Ovary (tissue), 9 donors: ENCODE measurements around the gene EPHA2. TPM values are rescaled to one million over a fixed set of nuclear protein-coding genes. Genes with fewer than 3 reads are reported as not detected.
A peak's percentile ranks its signal among the peaks of the same experiment; 100 is the strongest.

Experiments
- DNase-seq, 5 donors: peaks; one replicate each; pipeline ENCODE4 v3.0.0-alpha.2; 2019 to 2020
- H3K27ac ChIP-seq, 2 donors: fragments of 200-600 bp; one replicate each; pipeline versions ENCODE4 v1.5.1 to v1.8.0; 2019 to 2022
- H3K27me3 ChIP-seq: fragments of 200-600 bp; one replicate; pipeline ENCODE4 v1.8.0; 2022
- H3K36me3 ChIP-seq: fragments of 200-600 bp; sonication (generic); one replicate; pipeline ENCODE4 v1.5.1; 2019
- H3K4me1 ChIP-seq: one replicate; pipeline ENCODE4 v1.8.1; 2013; ENCODE audit warnings: mild to moderate bottlenecking, moderate library complexity; ENCODE audit not compliant: insufficient read depth
- H3K4me3 ChIP-seq: fragments of 200-600 bp; sonication (generic); one replicate; pipeline ENCODE4 v1.5.1; 2017
- H3K9me3 ChIP-seq, 2 donors: fragments of 200-600 bp in 1 of 2; sonication (generic) in 1 of 2; one replicate each; pipeline versions ENCODE4 v1.5.1 to v1.8.1; 2013 to 2019; ENCODE audit warnings: mild to moderate bottlenecking in 1 of 2, moderate library complexity in 1 of 2
- CTCF ChIP-seq, 3 donors: fragments of 450-650 bp in 2 of 3; fragments of 200-600 bp in 1 of 3; IDR thresholded peaks; one replicate each; pipeline versions ENCODE4 v1.5.1 to v1.8.0; 2016 to 2022; ENCODE audit warnings: antibody characterized with exemption in 3 of 3, mild to moderate bottlenecking in 1 of 3
- EP300 ChIP-seq: sonication (generic); formaldehyde crosslinking; IDR thresholded peaks from one replicate; pipeline ENCODE4 v1.6.1; 2017; ENCODE audit warnings: antibody characterized with exemption
- POLR2A ChIP-seq: fragments of 450-650 bp; IDR thresholded peaks from one replicate; pipeline ENCODE4 v1.6.1; 2017; ENCODE audit warnings: antibody characterized with exemption, mild to moderate bottlenecking, moderate library complexity
- WGBS, 3 donors: extraction: QIAGEN DNeasy Blood & Tissue Kit in 1 of 3; methylation state at CpG; one replicate each; pipeline versions ENCODE4 v1.1.5 to v1.1.7; 2013 to 2017; 5-methylcytosine and 5-hydroxymethylcytosine counted together
- intact Hi-C, 4 donors: fragments of 100-400 bp; cut with DNase I; formaldehyde crosslinking; loops; one replicate each; pipeline versions ENCODE4 v1.11.0 to v1.15.1; 2022 to 2023
- polyA plus RNA-seq, 2 donors: library from polyadenylated mRNA; stranded (reverse); fragments of 200-250 nt in 1 of 2; fragments of 350-450 nt in 1 of 2; fragmentation: Illumina TruSeq in 1 of 2; extraction: RNeasy Lipid Tissue Mini Kit (QIAGEN cat#74804) in 1 of 2; gene quantifications; one replicate each; pipeline ENCODE4 v1.2.3, GENCODE V29; 2013 to 2014
- total RNA-seq, 7 donors: library from RNA; depleted of rRNA in 2 of 7; stranded (reverse); fragments of >200 nt in 2 of 7; fragmentation: NEBNext Ultra II Directional in 3 of 7; extraction: Animal tissue kit (Norgen Biotek cat#: 25700) in 3 of 7; gene quantifications; one replicate each; pipeline versions ENCODE4 v1.1.0 to v1.2.4, GENCODE V29; 2016 to 2023
- donor health status: DM: no; HTN: no; CAD: no; lungs with moderate emphysema.
- donor health status: DM: no; HTN: no; CAD: no.
- donor health status: Bipolar disorder and iron deficiency.
- donor health status: DM: yes; HTN: yes; CAD: no.
- donor health status: DM: no; HTN: no; CAD: no.
- donor health status: DM: yes; HTN: yes; CAD: no.

The EPHA2 gene
- total and polyA plus RNA-seq, 9 donors = 3.8 to 40.7 (median 8.2) TPM

- H3K27ac ChIP-seq = no peak overlapping the region
- DNase-seq = no peak
- H3K9me3 ChIP-seq = no peaks in the 10 kb centered on the region
- peak overlapping the region; percentile 15 for H3K4me3 ChIP-seq
- intact Hi-C loops = loop anchor here in 1 of 4 donors (5.0 kb wide), 1 partner anchor 35 kb away; no protein-coding TSS in a partner anchor
- H3K27me3 ChIP-seq = no peaks in the 10 kb centered on the region
- peaks cover 11% of the 10 kb centered on the region for H3K4me1 ChIP-seq
- H3K36me3 ChIP-seq = no peaks in the 10 kb centered on the region
- TF ChIP-seq EP300 (no peak), CTCF (IDR thresholded peaks at IDR 0.05) (no peak), POLR2A (no peak)
- WGBS, 3 donors = 82 to 85% (median 83%) methylated on average over 15 to 16 of the region's 16 CpGs
These were observed 3.3 kb downstream of the EPHA2 start for GRCh38 chr1:16152481-16153087.

- intact Hi-C loops = loop anchor here in 1 of 4 donors (5.0 kb wide), 1 partner anchor 35 kb away; no protein-coding TSS in a partner anchor
- 83 to 91% (median 89%) methylated on average over 4 of the region's 4 CpGs for WGBS, 3 donors
- DNase-seq = no peak
- no peak overlapping the region for H3K4me3 ChIP-seq
- H3K9me3 ChIP-seq = no peaks in the 10 kb centered on the region
- no peaks in the 10 kb centered on the region for H3K36me3 ChIP-seq
- no peaks in the 10 kb centered on the region for H3K27me3 ChIP-seq
- TF ChIP-seq EP300 (no peak), CTCF (IDR thresholded peaks at IDR 0.05) (no peak), POLR2A (no peak)
- no peak overlapping the region for H3K27ac ChIP-seq
- peaks cover 11% of the 10 kb centered on the region for H3K4me1 ChIP-seq
These were observed 3.9 kb downstream of the EPHA2 start for GRCh38 chr1:16151995-16152384.

GRCh38 chr1:16151196-16151994 is 4.5 kb downstream of the EPHA2 start:
- whole genome bisulfite sequencing, 3 donors = 81 to 87% (median 83%) methylated on average over 8 to 9 of the region's 9 CpGs
- Histone ChIP-seq H3K27me3 (no peaks in the 10 kb centered on the region), H3K4me1 (peaks cover 16% of the 10 kb centered on the region), H3K36me3 (no peaks in the 10 kb centered on the region), H3K27ac (no peak overlapping the region), H3K4me3 (no peak overlapping the region), H3K9me3 (no peaks in the 10 kb centered on the region)
- intact Hi-C loops = loop anchor here in 1 of 4 donors (5.0 kb wide), 1 partner anchor 36 kb away; no protein-coding TSS in a partner anchor
- no peak for DNase-seq
- TF ChIP-seq CTCF (IDR thresholded peaks at IDR 0.05) (no peak), POLR2A (no peak), EP300 (no peak)

GRCh38 chr1:16150508-16150907 is 5.4 kb downstream of the EPHA2 start:
- H3K36me3 ChIP-seq = no peaks in the 10 kb centered on the region
- no peak overlapping the region for H3K27ac ChIP-seq
- peaks cover 16% of the 10 kb centered on the region for H3K4me1 ChIP-seq
- H3K27me3 ChIP-seq = no peaks in the 10 kb centered on the region
- H3K4me3 ChIP-seq = no peak overlapping the region
- DNase-seq = no peak
- no peaks in the 10 kb centered on the region for H3K9me3 ChIP-seq
- intact Hi-C loops = loop anchor here in 1 of 4 donors (5.0 kb wide), 1 partner anchor 37 kb away; no protein-coding TSS in a partner anchor
- TF ChIP-seq EP300 (no peak), POLR2A (no peak), CTCF (IDR thresholded peaks at IDR 0.05) (no peak)
- 83 to 93% (median 85%) methylated on average over 6 of the region's 6 CpGs for WGBS, 3 donors
